Endothelial cell (in vitro differentiated cells): Measurements from ENCODE around the gene SYTL1. TPM values are rescaled to one million over a fixed set of nuclear protein-coding genes. Genes with fewer than 3 reads are reported as not detected.

ENCODE experiments used
- DNase-seq: peaks from one replicate; pipeline ENCODE4 v3.0.0; 2021; ENCODE audit warnings: low spot score
- H3K27ac Mint-ChIP-seq: one replicate; pipeline ENCODE4 v1.8.0; 2021; ENCODE audit warnings: mixed read lengths, inconsistent platforms; ENCODE audit not compliant: unreplicated experiment
- H3K27me3 Mint-ChIP-seq: one replicate; pipeline ENCODE4 v1.8.0; 2021; ENCODE audit warnings: mild to moderate bottlenecking, moderate library complexity, mixed read lengths, inconsistent platforms; ENCODE audit not compliant: unreplicated experiment
- H3K36me3 Mint-ChIP-seq: one replicate; pipeline ENCODE4 v1.8.0; 2021; ENCODE audit warnings: mild to moderate bottlenecking, low read depth, mixed read lengths, inconsistent platforms; ENCODE audit not compliant: unreplicated experiment
- H3K4me1 Mint-ChIP-seq: one replicate; pipeline ENCODE4 v1.8.0; 2021; ENCODE audit warnings: mild to moderate bottlenecking, mixed read lengths, inconsistent platforms; ENCODE audit not compliant: unreplicated experiment
- H3K4me3 Mint-ChIP-seq: one replicate; pipeline ENCODE4 v1.8.0; 2021; ENCODE audit warnings: mild to moderate bottlenecking, mixed read lengths, inconsistent platforms; ENCODE audit not compliant: unreplicated experiment
- H3K9me3 Mint-ChIP-seq: one replicate; pipeline ENCODE4 v1.8.0; 2021; ENCODE audit warnings: mixed read lengths, inconsistent platforms; ENCODE audit not compliant: unreplicated experiment
- CTCF ChIP-seq: fragments of 200-600 bp; sonication (generic); IDR thresholded peaks from one replicate; pipeline ENCODE4 v1.5.0; 2021; ENCODE audit warnings: antibody characterized with exemption; ENCODE audit not compliant: unreplicated experiment
- total RNA-seq: library from RNA; stranded (reverse); fragmentation: NEBNext Ultra II Directional; extraction: Animal tissue kit (Norgen Biotek cat#: 25700); gene quantifications from one replicate; pipeline ENCODE4 v1.2.1, GENCODE V29; 2021; ENCODE audit not compliant: unreplicated experiment

Gene SYTL1
- total RNA-seq, 1 donor from 2014 or later, result 1.3 TPM

GRCh38 chr1:27397749-27398148, 55.9 kb downstream of the SYTL1 start:
- peaks cover 38% of the 10 kb centered on the region for H3K27me3 Mint-ChIP-seq
- peaks cover 7% of the 10 kb centered on the region for H3K36me3 Mint-ChIP-seq
- H3K27ac Mint-ChIP-seq, result no peak overlapping the region
- peaks cover 27% of the 10 kb centered on the region for H3K4me1 Mint-ChIP-seq
- no peak for DNase-seq
- no peaks in the 10 kb centered on the region for H3K9me3 Mint-ChIP-seq
- H3K4me3 Mint-ChIP-seq, result no peak overlapping the region
- TF ChIP-seq CTCF, result no peak

GRCh38 chr1:27398405-27399149, 56.8 kb downstream of the SYTL1 start:
- H3K27me3 Mint-ChIP-seq, result peaks cover 37% of the 10 kb centered on the region
- H3K4me1 Mint-ChIP-seq, result peaks cover 29% of the 10 kb centered on the region
- no peak for TF ChIP-seq CTCF
- no peaks in the 10 kb centered on the region for H3K9me3 Mint-ChIP-seq
- no peak overlapping the region for H3K4me3 Mint-ChIP-seq
- H3K27ac Mint-ChIP-seq, result peak overlapping the region; percentile 64
- no peak for DNase-seq
- peaks cover 7% of the 10 kb centered on the region for H3K36me3 Mint-ChIP-seq

GRCh38 chr1:27399251-27400025, 57.6 kb downstream of the SYTL1 start:
- Mint-ChIP-seq H3K27ac (peak overlapping the region; percentile 64), H3K4me3 (no peak overlapping the region), H3K36me3 (peaks cover 13% of the 10 kb centered on the region), H3K4me1 (peaks cover 35% of the 10 kb centered on the region), H3K9me3 (no peaks in the 10 kb centered on the region), H3K27me3 (peaks cover 37% of the 10 kb centered on the region)
- no peak for DNase-seq
- no peak for TF ChIP-seq CTCF

- H3K27ac Mint-ChIP-seq, result peak overlapping the region; percentile 58
- peaks cover 12% of the 10 kb centered on the region for H3K36me3 Mint-ChIP-seq
- H3K27me3 Mint-ChIP-seq, result peaks cover 37% of the 10 kb centered on the region
- H3K9me3 Mint-ChIP-seq, result no peaks in the 10 kb centered on the region
- TF ChIP-seq CTCF, result no peak
- peak overlapping the region; percentile 69 for H3K4me3 Mint-ChIP-seq
- H3K4me1 Mint-ChIP-seq, result peaks cover 35% of the 10 kb centered on the region
- DNase-seq, result no peak
These were observed 58.5 kb downstream of the SYTL1 start for GRCh38 chr1:27400082-27400962.
